ENCODE data around the gene LAMA3. TPM values are rescaled to one million over a fixed set of nuclear protein-coding genes. Genes with fewer than 3 reads are reported as not detected.

The LAMA3 gene
- total RNA-seq, 1 experiment from 2014 or later = 5.6 TPM

GRCh38 chr18:23711426-23711825 is 22.2 kb downstream of the LAMA3 start:
- CTCF ChIA-PET = interaction anchor here (1.8 kb wide), 1 partner anchor 9 kb away, joined by 6 read pairs; no protein-coding TSS in a partner anchor
- TF ChIP-seq EGR1 (IDR thresholded peaks at IDR 0.05; ENCODE audit: low read depth) = no peak
- no peak for TF ChIP-seq CTCF (IDR thresholded peaks at IDR 0.05 in 2 of 3, conservative IDR thresholded peaks at IDR 0.05 in 1 of 3; ENCODE audit: borderline replicate concordance in 1 of 3, insufficient read depth in 1 of 3, low read depth in 2 of 3, low read length in 2 of 3)
- TF ChIP-seq ZNF274 (IDR thresholded peaks at IDR 0.05; ENCODE audit: low read depth, low read length) = no peak
- TF ChIP-seq JUND (IDR thresholded peaks at IDR 0.05) = no peak
- TF ChIP-seq FOSL1 (IDR thresholded peaks at IDR 0.05; ENCODE audit: low read depth) = no peak
- no peak for TF ChIP-seq POLR2A (IDR thresholded peaks at IDR 0.05; ENCODE audit: borderline replicate concordance, extremely low read depth, insufficient read depth, insufficient read length)
- no peak for TF ChIP-seq POLR2AphosphoS5 (IDR thresholded peaks at IDR 0.05; ENCODE audit: low read depth, low read length)
- no peak for TF ChIP-seq ATF3 (IDR thresholded peaks at IDR 0.05)
- TF ChIP-seq ELF1 (IDR thresholded peaks at IDR 0.05; ENCODE audit: borderline replicate concordance, low read depth) = no peak
- no peak for TF ChIP-seq RAD21 (IDR thresholded peaks at IDR 0.05; ENCODE audit: low read depth)
- TF ChIP-seq SP1 (IDR thresholded peaks at IDR 0.05; ENCODE audit: low read depth) = no peak
- TF ChIP-seq CEBPB (IDR thresholded peaks at IDR 0.05; ENCODE audit: low read depth) = no peak
- no peak for TF ChIP-seq TCF7L2 (IDR thresholded peaks at IDR 0.05; ENCODE audit: borderline replicate concordance, extremely low read depth, insufficient read depth, insufficient read length)
- no peak for TF ChIP-seq EZH2phosphoT487 (IDR thresholded peaks at IDR 0.05; ENCODE audit: borderline replicate concordance)
- Histone ChIP-seq H3K27ac (ENCODE audit: low read depth, low read length) (no peak overlapping the region), H3K4me2 (ENCODE audit: low read length) (no peak overlapping the region), H3K27me3 (ENCODE audit: insufficient read depth, low read length) (no peaks in the 10 kb centered on the region), H3K4me3 (replicated peaks in 1 of 2; ENCODE audit: low read depth in 1 of 2, low read length in 2 of 2) (no peak overlapping the region), H3K79me2 (ENCODE audit: insufficient read depth, low read length) (no peaks in the 10 kb centered on the region), H3K9me2 (ENCODE audit: insufficient read depth) (no peaks in the 10 kb centered on the region), H3K9ac (ENCODE audit: low read length) (no peak overlapping the region), H3K9me3 (ENCODE audit: control insufficient read depth in 1 of 2, insufficient read depth in 1 of 2, low read depth in 1 of 2, low read length in 2 of 2) (no peaks in the 10 kb centered on the region), H3K4me1 (ENCODE audit: control insufficient read depth in 1 of 2, insufficient read depth in 2 of 2, low read length in 2 of 2) (peaks cover 4 to 17% of the 10 kb centered on the region in 2 experiments), H4K20me1 (ENCODE audit: insufficient read depth) (no peaks in the 10 kb centered on the region), H2AFZ (ENCODE audit: low read depth, low read length, poor library complexity, severe bottlenecking) (no peak overlapping the region), H3K36me3 (ENCODE audit: control insufficient read depth in 1 of 2, insufficient read depth in 2 of 2, low read length in 2 of 2) (no peaks in the 10 kb centered on the region)
- DNase-seq (ENCODE audit: low read depth, low spot score) = no peak
- POLR2A ChIA-PET = no interaction called here
- RAD21 ChIA-PET (ENCODE audit: low non-redundant PET in 1 of 2, low total read pairs in 2 of 2, uncharacterized antibody in 2 of 2, unreplicated experiment in 2 of 2) = interaction anchor here in 1 of 2 experiments (1.2 kb wide), 1 partner anchor 8 kb away, joined by 3 read pairs; no protein-coding TSS in a partner anchor
- no TSS peak for BruUV-seq (replicated peaks)
- no peak for ATAC-seq
- intact Hi-C loops (cut with micrococcal nuclease) = loop anchor here (1.0 kb wide), 1 partner anchor 26 kb away; no protein-coding TSS in a partner anchor

Measured in HCT116 (cell line).